C4-2B (cell line): Measurements from ENCODE around the gene SNX21.

ENCODE experiments used
- CTCF ChIP-seq: fragments of 450-650 bp; conservative IDR thresholded peaks from 2 replicates; pipeline ENCODE4 v1.5.1; 2017; ENCODE audit warnings: mild to moderate bottlenecking
- ZFX ChIP-seq: fragments of 450-650 bp; IDR thresholded peaks from 2 replicates; pipeline ENCODE4 v1.6.1; 2017

- peak; percentile 83 for TF ChIP-seq CTCF
- no peak for TF ChIP-seq ZFX
Observed at GRCh38 chr20:45798935-45799642, 34.5 kb upstream of the SNX21 start.
